ENCODE measurements around the gene PWP2.
"Not testable (repeated sequence)": the region's sequence is repeated elsewhere in the genome, so short reads cannot be mapped to it uniquely, and the experiment has no call there.

Gene PWP2

GRCh38 chr21:44163167-44163653, 56.0 kb downstream of the PWP2 start:
- not testable (repeated sequence) for H3K4me3 ChIP-seq (ENCODE audit: low read length); H3K79me2 ChIP-seq (ENCODE audit: control insufficient read depth, insufficient read depth, low read length); DNase-seq; H3K9ac ChIP-seq (ENCODE audit: low read length); H3K36me3 ChIP-seq (ENCODE audit: control insufficient read depth, insufficient read depth, low read length); H3K27ac ChIP-seq (ENCODE audit: low read depth, low read length); H3K18ac ChIP-seq (ENCODE audit: low read length); H4K5ac ChIP-seq (ENCODE audit: low read length); H3K27me3 ChIP-seq (ENCODE audit: insufficient read depth, low read length, poor library complexity); H4K8ac ChIP-seq (ENCODE audit: low read depth, low read length); H2BK120ac ChIP-seq (ENCODE audit: low read depth, low read length); H2AK5ac ChIP-seq (ENCODE audit: low read length); H3K4me1 ChIP-seq (ENCODE audit: control insufficient read depth, low read depth, low read length); H3K79me1 ChIP-seq (ENCODE audit: low read length); H2BK15ac ChIP-seq (replicated peaks; ENCODE audit: low read depth); H3K23ac ChIP-seq (ENCODE audit: low read length); H3K56ac ChIP-seq (ENCODE audit: low read length); H2BK5ac ChIP-seq (ENCODE audit: low read length); H3K4me2 ChIP-seq (ENCODE audit: low read length); H3K4ac ChIP-seq (ENCODE audit: low read depth, low read length)
- WGBS (ENCODE audit: extremely low coverage, insufficient coverage, low lambda C conversion rate), result no CpG with 5 or more reads among the region's 13 CpGs

GRCh38 chr21:44165933-44166332, 58.7 kb downstream of the PWP2 start:
- not testable (repeated sequence) for H3K4me2 ChIP-seq (ENCODE audit: low read length); H2BK120ac ChIP-seq (ENCODE audit: low read depth, low read length); H3K79me1 ChIP-seq (ENCODE audit: low read length); H3K27ac ChIP-seq (ENCODE audit: low read depth, low read length); H3K23ac ChIP-seq (ENCODE audit: low read length); H4K8ac ChIP-seq (ENCODE audit: low read depth, low read length); H3K79me2 ChIP-seq (ENCODE audit: control insufficient read depth, insufficient read depth, low read length); H2BK15ac ChIP-seq (replicated peaks; ENCODE audit: low read depth); H3K36me3 ChIP-seq (ENCODE audit: control insufficient read depth, insufficient read depth, low read length); H3K4me1 ChIP-seq (ENCODE audit: control insufficient read depth, low read depth, low read length); H3K4me3 ChIP-seq (ENCODE audit: low read length); H2AK5ac ChIP-seq (ENCODE audit: low read length); H3K18ac ChIP-seq (ENCODE audit: low read length); H3K9ac ChIP-seq (ENCODE audit: low read length); H3K4ac ChIP-seq (ENCODE audit: low read depth, low read length); H3K56ac ChIP-seq (ENCODE audit: low read length); H4K5ac ChIP-seq (ENCODE audit: low read length); H3K27me3 ChIP-seq (ENCODE audit: insufficient read depth, low read length, poor library complexity); H2BK5ac ChIP-seq (ENCODE audit: low read length); DNase-seq
- WGBS (ENCODE audit: extremely low coverage, insufficient coverage, low lambda C conversion rate), result no CpG with 5 or more reads among the region's 15 CpGs

- H3K56ac ChIP-seq (ENCODE audit: low read length); H2BK15ac ChIP-seq (replicated peaks; ENCODE audit: low read depth); H2AK5ac ChIP-seq (ENCODE audit: low read length); H2BK120ac ChIP-seq (ENCODE audit: low read depth, low read length); H3K4ac ChIP-seq (ENCODE audit: low read depth, low read length); H3K36me3 ChIP-seq (ENCODE audit: control insufficient read depth, insufficient read depth, low read length); H3K79me2 ChIP-seq (ENCODE audit: control insufficient read depth, insufficient read depth, low read length); H3K27me3 ChIP-seq (ENCODE audit: insufficient read depth, low read length, poor library complexity); H2BK5ac ChIP-seq (ENCODE audit: low read length); H3K18ac ChIP-seq (ENCODE audit: low read length); H3K4me1 ChIP-seq (ENCODE audit: control insufficient read depth, low read depth, low read length); DNase-seq; H3K9ac ChIP-seq (ENCODE audit: low read length); H4K5ac ChIP-seq (ENCODE audit: low read length); H3K27ac ChIP-seq (ENCODE audit: low read depth, low read length); H3K4me2 ChIP-seq (ENCODE audit: low read length); H3K79me1 ChIP-seq (ENCODE audit: low read length); H3K4me3 ChIP-seq (ENCODE audit: low read length); H3K23ac ChIP-seq (ENCODE audit: low read length); H4K8ac ChIP-seq (ENCODE audit: low read depth, low read length): not testable (repeated sequence)
- no CpG with 5 or more reads among the region's 11 CpGs for WGBS (ENCODE audit: extremely low coverage, insufficient coverage, low lambda C conversion rate)
Observed at GRCh38 chr21:44167527-44167926, 60.3 kb downstream of the PWP2 start.

- not testable (repeated sequence) for H2BK120ac ChIP-seq (ENCODE audit: low read depth, low read length); H3K79me1 ChIP-seq (ENCODE audit: low read length); H3K56ac ChIP-seq (ENCODE audit: low read length); H3K27ac ChIP-seq (ENCODE audit: low read depth, low read length); H3K36me3 ChIP-seq (ENCODE audit: control insufficient read depth, insufficient read depth, low read length); H3K4me3 ChIP-seq (ENCODE audit: low read length); DNase-seq; H4K5ac ChIP-seq (ENCODE audit: low read length); H4K8ac ChIP-seq (ENCODE audit: low read depth, low read length); H3K4me1 ChIP-seq (ENCODE audit: control insufficient read depth, low read depth, low read length); H3K23ac ChIP-seq (ENCODE audit: low read length); H3K27me3 ChIP-seq (ENCODE audit: insufficient read depth, low read length, poor library complexity); H3K4me2 ChIP-seq (ENCODE audit: low read length); H3K9ac ChIP-seq (ENCODE audit: low read length); H2BK15ac ChIP-seq (replicated peaks; ENCODE audit: low read depth); H3K79me2 ChIP-seq (ENCODE audit: control insufficient read depth, insufficient read depth, low read length); H3K4ac ChIP-seq (ENCODE audit: low read depth, low read length); H2AK5ac ChIP-seq (ENCODE audit: low read length); H2BK5ac ChIP-seq (ENCODE audit: low read length); H3K18ac ChIP-seq (ENCODE audit: low read length)
- WGBS (ENCODE audit: extremely low coverage, insufficient coverage, low lambda C conversion rate), result no CpG with 5 or more reads among the region's 10 CpGs
Observed at GRCh38 chr21:44170326-44170725, 63.1 kb downstream of the PWP2 start.

- not testable (repeated sequence) for H3K4ac ChIP-seq (ENCODE audit: low read depth, low read length); H3K56ac ChIP-seq (ENCODE audit: low read length); H3K18ac ChIP-seq (ENCODE audit: low read length); H3K23ac ChIP-seq (ENCODE audit: low read length); H3K4me3 ChIP-seq (ENCODE audit: low read length); H4K8ac ChIP-seq (ENCODE audit: low read depth, low read length); H3K4me1 ChIP-seq (ENCODE audit: control insufficient read depth, low read depth, low read length); H3K27ac ChIP-seq (ENCODE audit: low read depth, low read length); H3K36me3 ChIP-seq (ENCODE audit: control insufficient read depth, insufficient read depth, low read length); H2BK120ac ChIP-seq (ENCODE audit: low read depth, low read length); H3K27me3 ChIP-seq (ENCODE audit: insufficient read depth, low read length, poor library complexity); H3K79me2 ChIP-seq (ENCODE audit: control insufficient read depth, insufficient read depth, low read length); H3K79me1 ChIP-seq (ENCODE audit: low read length); H2AK5ac ChIP-seq (ENCODE audit: low read length); H2BK5ac ChIP-seq (ENCODE audit: low read length); H3K4me2 ChIP-seq (ENCODE audit: low read length); H2BK15ac ChIP-seq (replicated peaks; ENCODE audit: low read depth); H4K5ac ChIP-seq (ENCODE audit: low read length); H3K9ac ChIP-seq (ENCODE audit: low read length); DNase-seq
- WGBS (ENCODE audit: extremely low coverage, insufficient coverage, low lambda C conversion rate), result no CpG with 5 or more reads among the region's 10 CpGs
Observed at GRCh38 chr21:44170863-44171262, 63.7 kb downstream of the PWP2 start.

- H3K56ac ChIP-seq (ENCODE audit: low read length); H2AK5ac ChIP-seq (ENCODE audit: low read length); H3K27me3 ChIP-seq (ENCODE audit: insufficient read depth, low read length, poor library complexity); H3K4ac ChIP-seq (ENCODE audit: low read depth, low read length); H4K8ac ChIP-seq (ENCODE audit: low read depth, low read length); H3K79me1 ChIP-seq (ENCODE audit: low read length); H2BK120ac ChIP-seq (ENCODE audit: low read depth, low read length); H4K5ac ChIP-seq (ENCODE audit: low read length); H3K27ac ChIP-seq (ENCODE audit: low read depth, low read length); H3K9ac ChIP-seq (ENCODE audit: low read length); H3K4me1 ChIP-seq (ENCODE audit: control insufficient read depth, low read depth, low read length); H3K18ac ChIP-seq (ENCODE audit: low read length); H2BK15ac ChIP-seq (replicated peaks; ENCODE audit: low read depth); H3K4me3 ChIP-seq (ENCODE audit: low read length); H3K23ac ChIP-seq (ENCODE audit: low read length); H3K4me2 ChIP-seq (ENCODE audit: low read length); DNase-seq; H2BK5ac ChIP-seq (ENCODE audit: low read length); H3K79me2 ChIP-seq (ENCODE audit: control insufficient read depth, insufficient read depth, low read length); H3K36me3 ChIP-seq (ENCODE audit: control insufficient read depth, insufficient read depth, low read length): not testable (repeated sequence)
- no CpG with 5 or more reads among the region's 13 CpGs for WGBS (ENCODE audit: extremely low coverage, insufficient coverage, low lambda C conversion rate)
Observed at GRCh38 chr21:44171962-44172572, 64.9 kb downstream of the PWP2 start.
